SK-N-MC (cell line): Measurements from ENCODE around the gene LGR6.
A peak's percentile ranks its signal among the peaks of the same experiment; 100 is the strongest.
"Not testable (repeated sequence)": the region's sequence is repeated elsewhere in the genome, so short reads cannot be mapped to it uniquely, and the experiment has no call there.

Source experiments
- DNase-seq: peaks from one replicate; pipeline ENCODE4 v3.0.0-alpha.2; 2011; ENCODE audit warnings: low read depth, low spot score
- H3K27ac ChIP-seq: fragments of 200-600 bp; sonication (generic); 2 replicates; pipeline ENCODE4 v1.5.1; 2016; ENCODE audit warnings: mixed run types
- H3K36me3 ChIP-seq: fragments of 200-600 bp; sonication (generic); 2 replicates; pipeline ENCODE4 v1.6.1; 2017; ENCODE audit warnings: antibody characterized with exemption, low read length, mixed read lengths; ENCODE audit not compliant: insufficient read depth
- H3K4me3 ChIP-seq: fragments of 200-600 bp; sonication (generic); 2 replicates; pipeline ENCODE4 v1.5.1; 2016
- H3K9ac ChIP-seq: fragments of 200-600 bp; sonication (generic); 2 replicates; pipeline ENCODE4 v1.8.0; 2017; ENCODE audit warnings: mixed run types, mixed read lengths; ENCODE audit not compliant: insufficient read length
- H3K9me3 ChIP-seq: fragments of 200-600 bp; sonication (generic); 2 replicates; pipeline ENCODE4 v1.6.1; 2017; ENCODE audit warnings: low read depth, mild to moderate bottlenecking, antibody characterized with exemption, low read length, moderate library complexity, mixed read lengths
- EZH2 ChIP-seq: fragments of 200-600 bp; sonication (generic); IDR thresholded peaks from one replicate; pipeline ENCODE4 v1.6.1; 2017; ENCODE audit warnings: antibody characterized with exemption
- FOXP2 ChIP-seq: optimal IDR thresholded peaks from 2 replicates; pipeline ENCODE3; 2011; ENCODE audit warnings: mild to moderate bottlenecking, moderate library complexity; ENCODE audit not compliant: insufficient read depth; ENCODE audit errors: extremely low read length, control extremely low read depth
- POLR2AphosphoS5 ChIP-seq: IDR thresholded peaks from 2 replicates; pipeline ENCODE4 v1.6.1; 2012; ENCODE audit warnings: mild to moderate bottlenecking, low read depth, low read length, borderline replicate concordance

LGR6 gene

DNA sequence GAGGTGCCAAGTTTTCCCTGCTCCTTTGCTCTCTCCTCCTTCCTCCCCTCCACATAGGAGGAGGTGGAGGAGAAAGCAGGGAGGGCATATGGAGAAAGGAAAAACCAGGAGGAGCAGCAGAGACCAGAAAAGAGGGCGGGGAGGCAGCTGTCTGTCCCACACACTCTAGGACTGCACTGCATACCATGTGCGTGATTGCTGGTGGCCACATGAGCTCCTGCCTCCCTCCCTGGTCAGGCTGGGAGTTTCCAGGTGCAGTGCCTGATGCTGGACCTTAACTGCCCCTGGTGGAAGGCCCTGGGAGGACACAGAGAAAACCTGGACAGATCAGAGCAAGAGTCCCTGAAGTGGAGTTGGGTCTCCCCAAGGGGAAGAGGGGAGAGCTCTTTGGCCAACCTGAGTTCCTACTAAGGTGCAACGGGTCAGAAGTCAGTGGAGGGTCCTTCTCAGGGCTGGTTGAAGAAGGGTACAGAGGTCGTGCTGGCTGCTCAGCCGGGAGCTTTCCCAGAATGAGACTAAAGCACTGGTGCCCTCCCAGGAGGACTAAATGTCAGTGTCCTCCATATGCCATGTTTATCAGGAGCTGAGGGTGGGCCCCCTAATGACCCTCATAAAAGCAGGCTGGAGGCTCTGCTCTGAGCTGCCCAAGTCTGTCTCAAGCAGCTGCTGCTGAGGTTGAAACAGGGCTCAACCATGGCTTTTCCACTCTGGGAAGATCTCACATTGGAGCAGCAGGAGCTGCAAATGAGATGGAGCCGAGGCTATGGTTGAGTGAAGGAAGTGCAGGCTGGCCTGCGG, 3.5 kb upstream of the LGR6 start:
- no peaks in the 10 kb centered on the region for H3K36me3 ChIP-seq
- no peak for DNase-seq
- H3K27ac ChIP-seq, result no peak overlapping the region
- H3K9ac ChIP-seq, result no peak overlapping the region
- H3K4me3 ChIP-seq, result no peak overlapping the region
- no peaks in the 10 kb centered on the region for H3K9me3 ChIP-seq
- TF ChIP-seq EZH2, result no peak
- TF ChIP-seq POLR2AphosphoS5, result no peak
- no peak for TF ChIP-seq FOXP2

DNA sequence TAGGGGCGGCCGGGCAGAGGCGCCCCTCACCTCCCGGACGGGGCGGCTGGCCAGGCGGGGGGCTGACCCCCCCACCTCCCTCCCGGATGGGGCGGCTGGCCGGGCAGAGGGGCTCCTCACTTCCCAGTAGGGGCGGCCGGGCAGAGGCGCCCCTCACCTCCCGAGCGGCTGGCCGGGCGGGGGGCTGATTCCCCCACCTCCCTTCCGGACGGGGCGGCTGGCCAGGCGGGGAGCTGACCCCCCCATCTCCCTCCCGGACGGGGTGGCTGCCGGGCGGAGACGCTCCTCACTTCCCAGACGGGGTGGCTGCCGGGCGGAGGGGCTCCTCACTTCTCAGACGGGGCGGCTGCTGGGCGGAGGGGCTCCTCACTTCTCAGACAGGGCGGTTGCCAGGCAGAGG, 2.2 kb upstream of the LGR6 start:
- H3K9me3 ChIP-seq, H3K27ac ChIP-seq, H3K36me3 ChIP-seq, DNase-seq, H3K4me3 ChIP-seq, H3K9ac ChIP-seq: not testable (repeated sequence)

DNA sequence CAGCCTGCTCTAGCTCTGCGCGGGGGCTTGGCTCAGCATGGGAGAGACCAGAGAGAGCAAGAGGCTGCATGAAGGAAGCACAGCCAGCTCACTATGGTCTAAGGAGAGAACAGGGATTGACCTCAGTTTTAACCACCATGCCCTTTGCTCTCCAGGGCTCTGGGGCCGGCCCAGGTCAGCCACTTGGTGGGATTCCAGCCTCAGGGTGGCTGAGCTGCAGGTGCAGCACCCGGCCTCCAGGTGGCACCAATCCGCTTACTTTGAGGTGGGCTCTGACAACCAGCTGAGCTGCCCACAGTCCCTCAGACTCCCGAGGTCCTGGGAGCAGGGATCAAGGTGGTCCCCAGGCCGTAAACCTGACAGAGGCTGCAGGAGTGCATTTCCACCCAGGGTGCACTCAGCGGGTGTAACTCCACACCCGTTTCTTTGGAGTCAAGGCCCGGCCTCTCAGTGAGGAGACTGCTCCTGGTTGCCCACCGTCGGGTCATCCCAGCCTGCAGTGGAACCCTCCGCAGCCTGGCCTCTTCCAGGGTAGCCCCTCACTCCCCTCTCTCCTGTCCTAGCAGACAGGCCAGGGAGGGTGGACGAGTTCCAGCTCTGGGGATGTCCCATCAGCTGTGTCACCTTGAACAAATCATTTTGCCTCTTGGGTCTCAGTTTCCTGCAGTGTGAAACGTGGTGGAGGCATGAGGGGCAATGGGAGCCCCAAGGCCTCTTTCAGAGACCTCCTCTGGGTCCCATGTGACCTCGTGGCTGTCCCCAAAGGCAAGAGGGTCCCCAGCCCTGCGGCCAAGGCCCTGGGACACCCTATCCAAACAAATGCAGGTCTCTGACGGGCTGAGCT, 607 bp upstream of the LGR6 start:
- H3K4me3 ChIP-seq, result peak overlapping the region; percentile 12; the same call in 1 of the 2 replicates
- H3K9ac ChIP-seq, result no peak overlapping the region
- DNase-seq, result no peak
- H3K9me3 ChIP-seq, result no peaks in the 10 kb centered on the region
- no peak overlapping the region for H3K27ac ChIP-seq
- H3K36me3 ChIP-seq, result no peaks in the 10 kb centered on the region
- TF ChIP-seq POLR2AphosphoS5, result no peak
- no peak for TF ChIP-seq EZH2
- TF ChIP-seq FOXP2, result no peak

DNA sequence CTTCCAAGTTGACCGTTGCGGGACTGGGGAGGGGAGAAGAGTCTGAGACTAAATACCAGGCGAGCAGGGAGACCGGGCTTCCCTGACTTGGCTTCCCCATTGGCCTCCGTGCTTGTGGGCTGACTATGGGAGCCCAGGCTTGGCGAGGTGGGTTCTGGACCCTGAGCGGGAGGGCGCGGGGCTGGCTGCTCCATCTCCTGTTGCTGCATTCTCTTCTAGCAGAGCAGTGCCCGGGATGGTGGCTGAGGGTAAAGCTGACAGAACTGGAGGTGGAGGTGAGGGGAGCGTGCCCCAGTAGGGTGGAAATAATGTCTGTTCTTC, 689 bp downstream of the LGR6 start:
- Histone ChIP-seq H3K36me3 (no peaks in the 10 kb centered on the region), H3K27ac (no peak overlapping the region), H3K4me3 (no peak overlapping the region), H3K9me3 (no peaks in the 10 kb centered on the region), H3K9ac (no peak overlapping the region)
- TF ChIP-seq POLR2AphosphoS5 (no peak), FOXP2 (no peak), EZH2 (no peak)
- DNase-seq, result no peak

DNA sequence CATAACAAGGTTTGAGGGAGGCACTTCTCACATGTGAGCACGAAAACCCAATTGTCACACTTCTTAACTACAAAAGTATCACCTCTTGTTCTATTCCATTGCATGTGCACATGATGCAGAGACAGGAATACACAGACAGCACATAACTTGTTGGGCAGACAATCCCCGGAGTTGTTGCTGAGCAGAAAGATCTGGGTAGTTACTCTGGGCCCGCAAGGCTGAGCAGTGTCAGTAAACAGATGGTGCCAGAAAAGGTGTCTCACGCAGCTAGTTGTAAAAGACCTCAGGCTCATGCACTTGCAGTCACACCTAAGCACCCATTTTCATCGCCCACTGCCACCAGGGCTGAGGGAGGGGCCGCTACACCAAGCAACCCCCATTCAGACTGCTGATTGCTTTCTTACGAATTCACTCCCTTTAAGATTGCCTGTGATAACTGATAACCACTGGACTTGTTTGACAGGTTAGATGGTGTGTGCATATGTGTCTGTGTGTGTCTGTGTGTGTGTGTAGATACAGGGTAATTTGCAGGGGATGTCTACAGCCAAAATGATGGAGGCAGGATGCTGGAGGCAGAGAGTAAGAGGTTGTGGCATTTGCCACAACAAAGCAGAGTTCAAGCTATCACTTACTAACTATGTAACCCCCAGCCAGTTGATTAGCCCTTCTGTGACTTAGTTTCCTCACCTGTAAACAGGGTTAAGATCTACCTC, 4.2 kb downstream of the LGR6 start:
- no peak for DNase-seq
- Histone ChIP-seq H3K4me3 (no peak overlapping the region), H3K27ac (no peak overlapping the region), H3K9ac (no peak overlapping the region), H3K9me3 (no peaks in the 10 kb centered on the region), H3K36me3 (no peaks in the 10 kb centered on the region)
- TF ChIP-seq EZH2, result no peak
- no peak for TF ChIP-seq FOXP2
- TF ChIP-seq POLR2AphosphoS5, result no peak

DNA sequence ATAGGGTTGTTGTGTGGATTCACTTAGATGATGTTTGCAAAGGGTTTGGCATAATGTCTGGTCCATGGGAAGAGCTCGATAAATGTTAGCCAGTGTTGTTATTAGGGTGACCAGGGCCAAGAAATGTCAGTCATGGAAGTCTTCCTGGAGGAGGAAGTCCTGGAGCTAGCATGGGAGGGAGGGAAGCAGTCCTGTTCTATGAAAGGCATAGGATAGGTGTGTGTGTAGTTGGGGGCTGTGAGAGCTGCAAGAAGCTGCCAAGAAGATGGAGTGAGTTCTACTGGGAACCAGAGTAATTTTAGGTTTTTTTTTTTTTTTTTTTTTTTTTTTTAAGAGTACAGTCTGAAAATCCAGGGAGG, 4.7 kb downstream of the LGR6 start:
- Histone ChIP-seq H3K4me3 (no peak overlapping the region), H3K9ac (no peak overlapping the region), H3K36me3 (no peaks in the 10 kb centered on the region), H3K9me3 (no peaks in the 10 kb centered on the region), H3K27ac (no peak overlapping the region)
- TF ChIP-seq POLR2AphosphoS5, result no peak
- DNase-seq, result no peak

DNA sequence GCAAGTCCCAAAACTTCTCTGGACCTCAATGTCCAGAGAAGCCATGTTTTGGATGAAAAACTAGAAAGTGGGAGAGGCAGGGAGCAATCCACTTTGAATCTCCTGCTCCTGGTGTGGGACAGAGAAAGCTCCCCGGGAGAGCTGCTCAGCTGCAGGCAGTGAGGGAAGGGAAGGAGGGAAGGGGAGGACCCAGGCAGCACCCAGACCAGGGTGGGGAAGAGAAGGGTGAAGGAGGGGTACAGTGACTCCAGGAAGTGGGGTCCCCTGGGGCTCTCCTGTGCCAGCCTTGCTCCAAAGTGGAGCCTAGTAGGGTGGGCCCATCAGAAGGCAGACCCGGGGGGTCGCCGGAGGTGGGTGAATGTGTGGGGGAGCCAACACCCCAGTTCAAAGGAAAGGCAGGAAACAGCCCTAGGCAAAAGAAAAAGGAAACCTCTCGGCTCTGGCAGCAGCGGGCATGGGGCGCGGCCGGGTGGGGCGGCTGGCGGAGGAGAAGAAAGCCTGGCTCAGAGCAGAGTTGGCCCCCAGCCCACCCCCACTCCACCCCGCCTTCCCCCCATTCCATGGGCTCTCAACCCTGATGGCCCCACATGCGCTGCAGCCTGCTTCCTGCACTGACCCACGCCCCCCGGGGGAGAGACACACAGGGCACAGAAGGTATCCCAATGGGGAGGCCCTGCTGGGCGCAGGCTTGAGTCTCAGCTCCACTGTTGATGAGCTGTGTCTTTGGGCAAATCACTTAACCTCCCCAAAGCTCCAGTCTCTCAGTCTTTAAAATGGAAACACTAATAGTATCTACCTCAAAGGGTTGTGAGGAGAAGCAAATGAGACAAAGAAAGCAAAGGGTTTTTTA, 5.7 kb downstream of the LGR6 start:
- Histone ChIP-seq H3K9ac (no peak overlapping the region), H3K9me3 (no peaks in the 10 kb centered on the region), H3K36me3 (no peaks in the 10 kb centered on the region), H3K4me3 (no peak overlapping the region), H3K27ac (no peak overlapping the region)
- DNase-seq, result no peak
- TF ChIP-seq FOXP2 (no peak), POLR2AphosphoS5 (no peak), EZH2 (no peak)

DNA sequence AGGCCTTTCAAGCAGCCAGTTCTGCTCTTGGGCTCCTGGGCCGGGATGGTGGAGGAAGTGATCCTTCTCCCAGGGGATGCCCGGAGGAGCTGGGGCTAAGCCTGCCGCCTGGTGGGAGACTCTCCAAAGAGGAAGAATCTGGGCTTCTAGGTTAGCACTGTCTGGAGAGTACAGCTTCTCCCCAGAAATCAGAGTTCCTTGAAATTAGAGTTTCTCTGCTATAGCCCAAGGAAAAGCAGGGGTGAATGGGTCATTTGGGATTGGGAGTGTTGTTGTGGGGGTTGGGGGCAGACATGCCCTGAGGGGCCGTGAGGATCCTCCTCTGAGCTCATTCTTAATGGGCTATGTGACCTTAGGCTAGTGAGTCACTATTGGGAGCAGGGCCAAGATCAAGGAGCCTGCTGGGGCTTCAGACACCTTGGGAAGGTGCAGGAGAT, 6.5 kb downstream of the LGR6 start:
- H3K27ac ChIP-seq, result no peak overlapping the region
- H3K4me3 ChIP-seq, result no peak overlapping the region

More for the DNA sequence above, 6.5 kb downstream of the LGR6 start:
- no peak for TF ChIP-seq EZH2
- TF ChIP-seq POLR2AphosphoS5, result no peak
- TF ChIP-seq FOXP2, result no peak
- DNase-seq, result no peak
- Histone ChIP-seq H3K9ac (no peak overlapping the region), H3K9me3 (no peaks in the 10 kb centered on the region), H3K36me3 (no peaks in the 10 kb centered on the region)
